Ovary (tissue), 3 donors: ENCODE measurements around the gene PDIA6.

Experiments used
- CTCF ChIP-seq, 3 donors: fragments of 450-650 bp in 2 of 3; fragments of 200-600 bp in 1 of 3; IDR thresholded peaks; one replicate each; pipeline versions ENCODE4 v1.5.1 to v1.8.0; 2016 to 2022; ENCODE audit warnings: antibody characterized with exemption in 3 of 3, mild to moderate bottlenecking in 1 of 3
- EP300 ChIP-seq: sonication (generic); formaldehyde crosslinking; IDR thresholded peaks from one replicate; pipeline ENCODE4 v1.6.1; 2017; ENCODE audit warnings: antibody characterized with exemption
- POLR2A ChIP-seq: fragments of 450-650 bp; IDR thresholded peaks from one replicate; pipeline ENCODE4 v1.6.1; 2017; ENCODE audit warnings: antibody characterized with exemption, mild to moderate bottlenecking, moderate library complexity
- donor health status: DM: no; HTN: no; CAD: no.

GRCh38 chr2:10750610-10751009, 62.0 kb downstream of the PDIA6 start:
- no peak for TF ChIP-seq CTCF (IDR thresholded peaks at IDR 0.05)
- TF ChIP-seq POLR2A: no peak
- no peak for TF ChIP-seq EP300
